Activated T-cell treated with anti-CD3 and anti-CD28 coated beads, Interleukin-2, amount 50 U/mL, for 4 hours (primary cell): ENCODE results near the gene TIGD2. TPM values are rescaled to one million over a fixed set of nuclear protein-coding genes. Genes with fewer than 3 reads are reported as not detected.
"Not testable (repeated sequence)": the region's sequence is repeated elsewhere in the genome, so short reads cannot be mapped to it uniquely, and the experiment has no call there.

Experiments used
- ATAC-seq, 2 donors: fragments of 200-7000 bp; cut with Tn5 transposase; one replicate each; pipeline ENCODE4 v1.10.0; 2021
- DNase-seq: peaks from one replicate; pipeline ENCODE4 v3.0.0-alpha.2; 2020
- H3K27me3 Mint-ChIP-seq: one replicate; pipeline ENCODE4 v1.8.0; 2021; ENCODE audit warnings: low read depth, mixed read lengths
- H3K36me3 Mint-ChIP-seq: one replicate; pipeline ENCODE4 v1.8.0; 2022; ENCODE audit warnings: mixed read lengths; ENCODE audit not compliant: insufficient read depth
- H3K4me1 Mint-ChIP-seq: one replicate; pipeline ENCODE4 v1.8.0; 2021; ENCODE audit warnings: low read depth, mixed read lengths
- H3K4me3 Mint-ChIP-seq: one replicate; pipeline ENCODE4 v1.8.0; 2021; ENCODE audit warnings: mild to moderate bottlenecking, moderate library complexity, mixed read lengths
- H3K9me3 Mint-ChIP-seq: one replicate; pipeline ENCODE4 v1.8.0; 2021; ENCODE audit warnings: mixed read lengths
- total RNA-seq, 3 donors: library from RNA; stranded (reverse); gene quantifications; one replicate each; pipeline ENCODE4 v1.2.1, GENCODE V29; 2021

The TIGD2 gene
- total RNA-seq, 3 donors from 2014 or later: 2.9 to 3.9 (median 3.8) TPM

DNA sequence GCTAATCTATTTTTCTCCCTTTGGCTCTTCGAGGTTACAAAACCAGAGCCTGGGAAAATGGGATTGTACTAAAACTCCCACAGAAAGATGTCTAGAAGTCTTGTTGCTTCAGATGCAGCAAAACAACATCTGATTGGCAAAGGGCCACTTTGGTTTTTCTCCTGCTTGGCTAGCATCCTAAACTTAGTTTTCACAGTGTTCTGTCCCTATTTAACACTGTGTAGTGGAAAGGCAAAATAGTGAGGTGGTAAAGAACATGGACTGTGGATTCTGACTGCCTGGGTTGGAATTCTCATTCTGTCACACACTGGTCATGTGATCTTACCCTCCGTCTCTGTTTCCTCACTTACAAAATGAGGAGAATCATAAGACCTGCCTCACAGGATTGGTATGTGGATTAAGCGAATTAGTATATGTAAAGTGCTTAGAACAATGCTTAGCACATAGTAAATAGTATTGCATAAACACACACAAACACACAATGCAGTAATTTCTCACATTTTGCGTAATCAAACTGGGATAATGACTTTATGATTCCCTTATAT lies 23.5 kb downstream of the TIGD2 start:
- DNase-seq (no peak), ATAC-seq (no peak)
- no peak overlapping the region for H3K4me3 Mint-ChIP-seq
- no peaks in the 10 kb centered on the region for H3K27me3 Mint-ChIP-seq
- no peaks in the 10 kb centered on the region for H3K4me1 Mint-ChIP-seq
- no peaks in the 10 kb centered on the region for H3K9me3 Mint-ChIP-seq
- H3K36me3 Mint-ChIP-seq: no peaks in the 10 kb centered on the region

DNA sequence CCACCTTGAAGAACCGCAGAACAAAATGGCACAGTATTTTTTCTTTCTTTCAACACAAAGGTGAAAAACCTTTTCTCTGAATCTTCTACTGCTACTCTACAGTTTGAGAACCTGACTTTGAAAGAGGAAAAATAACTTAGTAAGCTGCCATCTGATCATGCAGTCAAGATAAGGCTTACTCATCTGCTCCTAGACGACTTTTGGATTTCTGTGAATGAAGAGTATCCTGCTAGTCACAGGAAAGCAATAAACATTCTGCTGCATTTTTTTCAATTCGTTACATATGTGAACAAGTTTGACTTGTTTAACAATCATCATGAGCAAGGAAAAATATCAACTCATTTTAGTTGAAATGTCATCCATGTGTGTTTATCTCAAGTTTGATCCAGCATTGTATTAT lies 25.2 kb downstream of the TIGD2 start:
- Mint-ChIP-seq H3K4me3 (no peak overlapping the region), H3K36me3 (no peaks in the 10 kb centered on the region), H3K27me3 (peaks cover 2% of the 10 kb centered on the region), H3K4me1 (no peaks in the 10 kb centered on the region), H3K9me3 (no peaks in the 10 kb centered on the region)
- DNase-seq (no peak), ATAC-seq (no peak)

DNA sequence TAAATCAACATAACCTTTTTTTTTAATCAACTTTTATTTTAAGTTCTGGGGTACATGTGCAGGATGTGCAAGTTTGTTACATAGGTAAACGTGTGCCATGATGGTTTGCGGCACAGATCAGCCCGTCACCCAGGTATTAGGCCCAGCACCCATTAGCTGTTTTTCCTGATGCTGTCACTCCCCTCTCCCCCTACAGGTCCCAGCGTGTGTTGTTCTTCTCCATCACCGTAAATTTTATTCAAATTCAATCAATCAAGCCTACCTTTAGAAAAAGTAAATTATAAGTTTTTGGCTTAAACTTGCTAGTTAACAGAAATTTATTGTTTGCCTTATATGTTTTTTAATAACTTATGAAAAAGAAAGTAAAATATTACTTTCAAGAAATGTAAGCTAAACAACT lies 25.9 kb downstream of the TIGD2 start:
- no peaks in the 10 kb centered on the region for H3K36me3 Mint-ChIP-seq
- DNase-seq: no peak
- no peak for ATAC-seq
- no peaks in the 10 kb centered on the region for H3K4me1 Mint-ChIP-seq
- no peak overlapping the region for H3K4me3 Mint-ChIP-seq
- H3K27me3 Mint-ChIP-seq: peaks cover 2% of the 10 kb centered on the region
- H3K9me3 Mint-ChIP-seq: no peaks in the 10 kb centered on the region

DNA sequence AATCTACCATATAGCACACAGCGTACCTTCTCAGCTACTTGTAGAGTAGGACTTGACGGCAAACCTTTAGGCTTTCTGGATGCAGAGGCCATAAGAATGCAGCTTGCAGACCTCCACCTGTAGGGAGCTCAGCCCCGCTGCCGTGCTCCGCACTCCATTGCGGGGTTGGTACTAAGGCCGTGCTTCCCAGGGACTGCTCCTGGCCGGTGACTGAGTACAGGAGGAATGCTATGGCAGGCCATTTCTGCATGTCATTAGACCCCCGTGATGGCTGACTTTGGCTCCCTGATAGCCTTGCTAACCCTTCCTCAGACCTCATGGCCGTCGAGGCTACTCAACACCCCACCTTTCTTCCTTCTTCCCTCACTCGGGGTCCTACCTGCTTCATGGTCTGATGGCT lies 26.4 kb downstream of the TIGD2 start:
- Mint-ChIP-seq H3K4me3 (no peak overlapping the region), H3K27me3 (peaks cover 2% of the 10 kb centered on the region), H3K4me1 (no peaks in the 10 kb centered on the region), H3K36me3 (no peaks in the 10 kb centered on the region), H3K9me3 (no peaks in the 10 kb centered on the region)
- ATAC-seq (no peak), DNase-seq (no peak)

DNA sequence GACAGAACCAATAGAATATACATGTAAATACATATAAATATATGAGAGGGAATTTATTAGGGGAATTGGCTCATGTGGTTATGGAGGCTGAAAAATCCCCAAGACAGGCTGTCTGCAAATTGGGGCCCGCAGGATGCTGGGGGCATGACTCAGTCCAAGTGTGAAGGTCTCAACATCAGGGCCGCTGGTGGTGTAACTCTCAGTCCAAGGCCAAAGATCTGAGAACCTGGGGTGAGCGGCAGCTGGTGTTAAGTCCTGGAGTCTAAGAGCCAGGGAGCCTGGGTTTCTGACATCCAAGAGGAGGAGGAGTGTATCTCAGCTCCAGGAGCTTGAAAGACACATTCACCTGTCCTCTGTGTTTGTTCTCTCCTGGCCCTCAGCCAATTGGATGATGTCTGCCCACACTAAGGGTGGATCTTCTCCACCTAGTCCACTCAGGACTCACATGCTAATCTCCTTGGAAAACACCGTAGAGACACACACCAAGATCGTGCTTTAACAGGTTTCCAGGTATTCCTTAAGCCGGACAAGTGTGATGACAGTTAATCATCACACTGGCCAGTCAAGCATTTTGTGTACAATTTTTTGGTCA lies 28.9 kb downstream of the TIGD2 start:
- no peaks in the 10 kb centered on the region for H3K36me3 Mint-ChIP-seq
- DNase-seq (no peak), ATAC-seq (no peak)
- no peaks in the 10 kb centered on the region for H3K4me1 Mint-ChIP-seq
- H3K4me3 Mint-ChIP-seq: no peak overlapping the region
- H3K9me3 Mint-ChIP-seq: peaks cover 8% of the 10 kb centered on the region
- H3K27me3 Mint-ChIP-seq: peaks cover 2% of the 10 kb centered on the region

DNA sequence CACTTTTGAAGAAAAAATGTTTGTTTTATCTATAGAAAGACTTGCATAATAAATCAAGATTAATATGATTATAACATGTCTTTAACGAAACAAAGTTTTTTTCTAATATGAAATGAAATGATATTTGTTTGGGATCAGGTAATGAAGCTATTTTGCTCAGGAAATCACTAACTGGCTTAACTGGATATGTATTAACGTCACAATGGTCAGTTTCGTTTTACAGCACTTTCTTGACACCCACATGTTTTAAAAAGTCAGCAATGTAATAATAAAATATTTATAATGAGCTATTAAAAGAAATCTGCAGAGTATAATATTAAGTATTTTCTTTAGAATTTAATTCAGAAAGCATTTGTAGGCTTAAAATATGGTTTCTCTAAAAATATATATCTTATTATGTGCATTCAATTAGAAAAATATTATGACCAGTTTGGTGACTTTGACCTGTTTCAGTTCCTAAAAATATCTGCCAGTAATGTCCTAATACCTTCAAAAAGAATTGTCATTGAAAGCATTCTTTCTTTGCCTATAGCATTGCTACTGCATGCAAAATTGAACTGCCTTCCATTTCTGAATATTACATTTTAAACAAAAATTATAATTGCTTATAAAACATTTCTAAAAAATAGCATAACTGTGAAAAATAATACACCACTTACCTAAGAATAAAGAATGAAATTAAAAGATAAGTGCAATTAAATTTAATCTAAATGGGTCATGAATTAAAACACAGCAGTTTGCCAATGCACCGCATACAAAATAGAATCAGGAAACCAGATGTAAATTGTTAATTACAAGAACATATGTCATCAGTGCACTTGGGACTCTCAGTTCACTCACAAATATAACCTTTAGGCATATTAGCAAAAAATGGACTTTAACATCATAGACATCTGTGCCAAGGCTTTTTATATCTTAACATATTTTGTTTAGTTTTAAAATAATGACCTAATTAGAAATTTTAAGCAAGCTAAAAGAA lies 31.6 kb downstream of the TIGD2 start:
- H3K27me3 Mint-ChIP-seq: peaks cover 2% of the 10 kb centered on the region
- DNase-seq (no peak), ATAC-seq (no peak)
- H3K36me3 Mint-ChIP-seq: no peaks in the 10 kb centered on the region
- H3K9me3 Mint-ChIP-seq: peaks cover 10% of the 10 kb centered on the region
- no peaks in the 10 kb centered on the region for H3K4me1 Mint-ChIP-seq
- no peak overlapping the region for H3K4me3 Mint-ChIP-seq

DNA sequence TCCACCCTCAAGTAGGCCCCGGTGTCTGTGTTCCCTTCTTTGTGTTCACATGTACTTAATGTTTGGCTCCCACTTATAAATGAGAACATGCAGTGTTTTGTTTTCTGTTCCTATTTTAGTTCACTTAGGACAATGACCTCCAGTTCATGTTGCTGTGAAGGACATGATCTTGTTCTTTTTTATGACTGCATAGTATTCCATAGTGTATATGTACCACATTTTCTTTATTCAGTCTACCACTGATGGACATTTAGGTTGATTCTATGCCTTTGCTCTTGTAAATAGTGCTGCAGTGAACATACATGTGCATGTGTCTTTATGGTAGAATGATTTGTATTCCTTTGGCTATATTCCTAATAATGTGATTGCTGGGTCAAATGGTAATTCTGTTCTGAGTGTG lies 33.3 kb downstream of the TIGD2 start:
- not testable (repeated sequence) for H3K27me3 Mint-ChIP-seq, H3K4me3 Mint-ChIP-seq, H3K36me3 Mint-ChIP-seq, DNase-seq, H3K9me3 Mint-ChIP-seq, H3K4me1 Mint-ChIP-seq, ATAC-seq

DNA sequence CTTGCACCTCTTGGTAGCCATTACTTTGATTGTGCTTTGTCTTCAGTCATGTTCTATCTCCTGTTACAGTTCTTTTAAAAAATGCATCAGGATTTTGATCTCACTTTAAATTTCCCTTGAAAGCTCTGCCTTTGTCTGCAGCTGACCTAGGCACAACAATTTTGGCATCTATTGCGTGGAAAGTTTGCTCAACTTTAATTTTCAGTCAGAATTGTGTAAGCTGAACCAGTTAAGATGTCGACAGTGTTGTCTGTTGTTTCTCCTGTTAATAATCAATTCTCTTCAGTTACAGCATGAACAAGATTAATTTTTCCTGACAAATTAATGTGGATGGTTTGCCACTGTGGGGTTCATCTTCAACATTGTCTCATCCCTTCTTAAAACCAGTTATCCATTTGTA lies 34.9 kb downstream of the TIGD2 start:
- no peaks in the 10 kb centered on the region for H3K4me1 Mint-ChIP-seq
- H3K9me3 Mint-ChIP-seq: peaks cover 10% of the 10 kb centered on the region
- H3K27me3 Mint-ChIP-seq: peaks cover 7% of the 10 kb centered on the region
- H3K4me3 Mint-ChIP-seq: no peak overlapping the region
- no peak for ATAC-seq
- no peak for DNase-seq
- no peaks in the 10 kb centered on the region for H3K36me3 Mint-ChIP-seq

DNA sequence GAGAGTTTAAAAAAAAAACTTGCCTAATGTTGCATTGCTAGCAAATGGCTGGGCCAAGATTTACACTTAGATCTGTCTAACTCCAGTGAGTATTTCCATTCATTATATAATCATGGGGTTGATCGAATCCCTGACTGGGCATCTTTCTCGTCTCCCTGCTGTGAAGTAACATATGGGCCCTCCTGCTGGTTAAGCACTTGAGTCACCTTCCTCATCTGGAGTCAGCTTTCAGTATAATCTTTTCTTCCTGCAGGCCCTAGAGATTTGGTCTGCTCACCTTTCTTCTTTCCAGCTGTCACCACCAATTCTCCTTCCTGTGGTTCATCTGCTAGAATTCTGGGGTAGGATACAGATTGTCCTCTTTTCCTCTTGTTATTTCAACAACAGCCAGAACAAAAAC lies 41.6 kb downstream of the TIGD2 start:
- H3K27me3 Mint-ChIP-seq: peaks cover 14% of the 10 kb centered on the region
- no peak overlapping the region for H3K4me3 Mint-ChIP-seq
- H3K36me3 Mint-ChIP-seq: no peaks in the 10 kb centered on the region
- peaks cover 4% of the 10 kb centered on the region for H3K9me3 Mint-ChIP-seq
- DNase-seq (no peak), ATAC-seq (no peak)
- no peaks in the 10 kb centered on the region for H3K4me1 Mint-ChIP-seq

DNA sequence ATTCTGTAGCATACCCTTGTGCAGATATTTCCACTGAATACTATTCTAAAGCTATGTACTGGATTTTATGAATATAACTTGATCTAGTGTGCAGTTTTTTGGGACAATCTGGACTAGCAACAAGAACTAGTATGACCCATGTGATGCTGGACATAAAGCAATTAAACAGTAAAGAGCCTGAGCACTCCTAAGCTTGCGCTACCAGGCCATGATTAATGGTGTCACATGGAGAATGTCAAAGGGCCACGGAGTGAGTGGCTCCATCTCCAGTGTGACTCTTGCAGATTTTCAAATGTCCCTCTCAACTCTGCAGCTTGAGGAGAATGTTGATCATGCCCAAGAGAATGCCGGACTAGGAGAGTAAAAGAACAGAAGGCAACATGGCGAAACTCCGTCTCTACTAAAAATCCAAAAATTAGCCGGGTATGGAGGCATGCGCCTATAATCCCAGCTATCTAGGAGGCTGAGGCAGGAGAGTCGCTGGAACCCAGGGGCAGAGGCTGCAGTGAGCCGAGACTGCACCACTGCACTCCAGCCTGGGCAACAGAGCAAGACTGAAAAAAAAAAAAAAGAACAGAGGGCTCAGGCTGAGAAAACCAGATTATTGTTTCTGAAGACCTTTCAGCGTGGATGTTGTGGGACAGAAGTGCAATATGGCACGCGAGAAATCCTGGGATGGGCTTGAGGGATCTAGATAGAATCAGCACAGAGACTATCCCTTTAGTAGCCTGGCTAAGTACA lies 45.0 kb downstream of the TIGD2 start:
- Mint-ChIP-seq H3K27me3 (peaks cover 8% of the 10 kb centered on the region), H3K4me3 (no peak overlapping the region), H3K4me1 (no peaks in the 10 kb centered on the region), H3K9me3 (peaks cover 4% of the 10 kb centered on the region), H3K36me3 (no peaks in the 10 kb centered on the region)
- DNase-seq (no peak), ATAC-seq (no peak)

DNA sequence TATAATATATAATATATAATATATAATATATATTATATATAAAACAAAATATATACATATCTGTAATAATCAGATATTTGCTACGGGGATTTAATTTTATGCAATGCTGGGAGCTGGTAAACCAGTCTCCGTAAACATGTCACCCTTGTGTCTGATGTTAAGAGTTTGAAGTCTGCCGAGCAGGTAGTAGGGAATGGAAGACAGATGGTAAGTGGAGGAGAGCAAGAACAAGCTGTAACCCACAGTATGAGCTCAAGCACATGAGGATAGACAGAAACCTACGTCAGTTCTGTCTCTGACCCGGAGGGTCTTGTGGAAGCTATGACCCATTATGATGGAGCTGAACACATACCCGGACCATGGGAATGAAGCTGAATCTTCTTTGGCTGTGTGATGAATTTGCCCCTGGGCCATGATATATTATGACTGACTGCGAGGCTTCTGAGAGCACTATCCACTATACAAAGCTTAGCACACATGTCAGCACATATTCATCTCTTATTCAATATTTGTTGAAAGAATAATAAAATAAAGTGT lies 46.2 kb downstream of the TIGD2 start:
- ATAC-seq: no peak

DNA sequence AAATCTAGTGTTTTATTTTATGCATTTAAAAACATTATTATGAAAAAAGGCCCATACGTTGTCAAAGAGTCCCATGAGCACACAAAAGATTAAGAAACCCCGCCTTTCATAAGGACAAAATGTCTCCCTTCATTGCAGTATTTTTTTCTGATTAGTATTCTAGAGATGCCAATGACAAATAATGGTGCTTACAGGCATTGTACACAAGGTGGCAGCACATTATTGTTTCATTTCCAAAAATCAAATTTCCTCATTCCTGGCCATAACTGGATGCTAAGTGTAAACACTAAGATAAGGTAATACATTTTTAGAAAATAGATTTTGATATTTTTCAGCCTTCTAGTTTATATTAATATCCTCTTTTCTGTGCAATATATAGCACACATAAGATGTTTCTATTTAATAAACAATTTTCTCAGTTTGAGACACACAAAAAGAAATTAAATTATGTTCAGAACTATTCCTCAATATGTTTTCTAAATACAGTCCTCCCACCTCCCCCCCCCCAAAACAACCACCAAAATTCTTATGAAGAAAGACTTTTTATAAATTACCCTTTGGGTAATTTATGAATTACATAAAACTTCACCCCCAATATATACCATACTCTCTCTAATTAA lies 47.7 kb downstream of the TIGD2 start:
- Mint-ChIP-seq H3K4me3 (no peak overlapping the region), H3K27me3 (peaks cover 6% of the 10 kb centered on the region), H3K9me3 (no peaks in the 10 kb centered on the region), H3K4me1 (no peaks in the 10 kb centered on the region), H3K36me3 (no peaks in the 10 kb centered on the region)
- ATAC-seq: no peak
- DNase-seq: no peak

More for the DNA sequence above, 46.2 kb downstream of the TIGD2 start:
- peaks cover 6% of the 10 kb centered on the region for H3K27me3 Mint-ChIP-seq
- DNase-seq: no peak
- H3K4me3 Mint-ChIP-seq: no peak overlapping the region
- H3K4me1 Mint-ChIP-seq: no peaks in the 10 kb centered on the region
- H3K9me3 Mint-ChIP-seq: no peaks in the 10 kb centered on the region
- H3K36me3 Mint-ChIP-seq: no peaks in the 10 kb centered on the region

DNA sequence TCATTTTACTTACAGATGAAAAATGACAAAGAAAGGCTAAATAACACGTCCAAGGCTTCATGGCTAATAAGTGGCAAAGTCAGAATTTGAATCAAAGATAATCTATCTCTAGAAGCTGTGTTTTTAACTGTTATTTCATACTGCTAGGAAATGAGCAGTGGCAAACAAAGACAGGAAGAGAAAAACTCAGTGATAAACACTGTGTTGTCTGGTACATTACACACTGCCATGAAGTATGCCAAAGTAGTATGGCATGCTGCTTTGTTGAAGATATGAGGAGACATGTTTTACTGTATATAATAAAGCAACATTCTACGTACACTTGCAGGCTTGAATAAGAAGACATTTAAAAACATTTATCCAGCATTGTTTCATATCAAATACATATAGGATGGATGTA lies 49.5 kb downstream of the TIGD2 start:
- no peaks in the 10 kb centered on the region for H3K36me3 Mint-ChIP-seq
- ATAC-seq (no peak), DNase-seq (no peak)
- H3K4me1 Mint-ChIP-seq: no peaks in the 10 kb centered on the region
- peaks cover 6% of the 10 kb centered on the region for H3K27me3 Mint-ChIP-seq
- H3K9me3 Mint-ChIP-seq: no peaks in the 10 kb centered on the region
- no peak overlapping the region for H3K4me3 Mint-ChIP-seq

DNA sequence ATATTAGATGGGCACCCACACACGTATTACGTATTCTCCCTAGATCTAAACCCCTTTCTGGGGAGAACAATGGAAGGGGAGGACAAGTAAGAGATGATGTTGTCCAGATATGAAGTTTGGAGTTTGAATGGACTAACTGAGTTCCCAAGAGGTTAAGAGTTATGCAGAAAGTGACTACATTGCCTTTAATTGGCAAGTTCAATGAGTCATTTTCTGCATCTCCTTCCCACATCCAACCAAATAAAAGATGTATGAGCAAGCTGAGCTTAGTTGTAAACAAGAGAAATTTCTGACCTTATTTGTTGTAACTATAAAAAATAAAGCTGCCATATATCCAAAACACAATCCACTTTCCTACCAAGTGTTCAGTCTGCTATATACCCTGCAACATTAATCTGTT lies 50.5 kb downstream of the TIGD2 start:
- no peak overlapping the region for H3K4me3 Mint-ChIP-seq
- H3K4me1 Mint-ChIP-seq: no peaks in the 10 kb centered on the region
- DNase-seq: no peak
- H3K27me3 Mint-ChIP-seq: peaks cover 2% of the 10 kb centered on the region
- no peaks in the 10 kb centered on the region for H3K9me3 Mint-ChIP-seq
- H3K36me3 Mint-ChIP-seq: no peaks in the 10 kb centered on the region
- ATAC-seq: no peak
